ENCODE results near the gene CD72.
"Not testable (repeated sequence)": the region's sequence is repeated elsewhere in the genome, so short reads cannot be mapped to it uniquely, and the experiment has no call there.

The CD72 gene

DNA sequence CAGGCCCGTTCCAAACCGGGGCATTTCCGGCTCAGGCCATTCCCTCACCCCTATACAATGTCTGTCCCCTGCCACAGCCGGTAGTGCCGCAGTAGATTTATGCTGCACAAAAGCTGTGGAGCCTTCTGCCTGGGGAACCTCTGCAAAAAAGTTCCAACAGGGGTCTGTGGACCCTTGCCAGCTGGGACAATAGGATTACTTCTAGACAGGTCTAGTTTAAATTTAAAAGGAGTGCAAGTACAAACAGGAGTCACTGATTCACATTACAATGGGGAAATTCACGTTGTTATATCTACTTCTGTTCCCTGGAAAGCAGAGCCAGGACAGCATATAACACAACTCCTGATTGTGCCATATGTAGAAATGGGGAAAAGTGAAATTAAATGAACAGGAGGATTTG lies 34.7 kb downstream of the CD72 start:
- DNase-seq = not testable (repeated sequence)

- DNase-seq = not testable (repeated sequence)
Measured at GRCh38 chr9:35579659-35580227, 38.5 kb downstream of the CD72 start.

DNA sequence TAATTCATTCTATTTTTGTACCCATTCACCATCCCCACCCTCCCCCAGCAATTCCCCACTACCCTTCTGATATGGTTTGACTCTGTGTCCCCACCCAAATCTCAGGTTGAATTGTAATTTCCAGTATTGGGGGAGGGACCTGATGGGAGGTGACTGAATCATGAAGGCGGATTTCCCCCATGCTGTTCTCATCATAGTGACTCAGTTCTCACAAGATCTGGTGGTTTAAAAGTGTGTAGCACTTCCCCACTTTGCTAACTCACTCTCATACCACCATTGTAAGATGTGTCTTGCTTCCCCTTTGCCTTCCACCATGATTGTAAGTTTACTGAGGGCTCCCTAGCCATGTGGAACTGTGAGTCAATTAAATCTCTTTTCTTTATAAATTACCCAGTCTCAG lies 39.1 kb downstream of the CD72 start:
- DNase-seq = peak in 1 of 2 donors; percentile 11

DNA sequence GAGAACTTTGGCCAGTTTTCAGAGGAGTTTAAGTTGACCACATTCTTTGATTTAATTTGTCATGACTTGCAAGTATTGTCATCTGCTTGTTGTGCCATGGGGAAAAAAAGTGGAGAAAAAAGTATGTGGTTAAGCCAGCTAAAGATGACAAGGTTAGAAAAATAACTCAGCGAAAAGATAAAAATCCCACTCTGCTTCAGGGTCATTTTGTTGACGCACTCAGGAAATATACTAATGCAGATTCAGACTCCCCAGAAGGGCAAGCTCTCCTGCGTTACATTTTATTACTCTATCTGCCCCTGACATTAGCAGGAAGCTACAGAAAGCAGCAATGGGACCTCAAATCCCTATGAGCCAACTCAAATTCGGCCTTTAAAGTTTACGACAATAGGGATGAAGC lies 40.7 kb downstream of the CD72 start:
- DNase-seq = no peak

GRCh38 chr9:35575478-35575877 lies 42.7 kb downstream of the CD72 start:
- no peak for DNase-seq

DNA sequence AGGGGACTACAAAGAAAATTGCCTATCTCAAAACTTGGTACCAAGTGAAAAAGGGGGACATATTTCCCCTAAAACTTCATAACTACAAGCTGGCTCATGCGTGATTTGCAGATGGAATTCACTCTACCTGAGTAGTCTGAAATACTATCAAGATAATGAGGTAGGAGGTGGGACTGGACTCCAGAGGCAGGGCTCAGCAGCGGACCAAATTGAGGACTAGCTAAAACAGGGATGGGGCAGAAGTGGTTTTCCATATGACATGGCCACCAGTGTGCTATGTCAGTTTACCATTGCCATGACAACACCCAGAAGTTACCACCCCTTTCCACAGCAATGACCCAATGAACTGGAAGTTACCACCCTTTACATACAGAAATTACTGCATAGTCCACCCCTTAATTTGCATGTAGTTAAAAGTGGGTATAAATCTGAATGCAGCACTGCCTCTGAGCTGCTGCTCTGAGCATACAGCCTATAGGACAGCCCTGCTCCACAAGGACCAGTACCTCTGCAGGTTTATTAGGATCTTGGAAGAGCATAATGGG lies 43.6 kb downstream of the CD72 start:
- no peak for DNase-seq

- no peak for DNase-seq
Measured at GRCh38 chr9:35570709-35571504, 47.3 kb downstream of the CD72 start.

GRCh38 chr9:35569206-35569605 lies 49.0 kb downstream of the CD72 start:
- DNase-seq = no peak

GRCh38 chr9:35568196-35568595 lies 50.0 kb downstream of the CD72 start:
- no peak for DNase-seq

GRCh38 chr9:35566417-35566816 lies 51.8 kb downstream of the CD72 start:
- DNase-seq = no peak

- no peak for DNase-seq
Measured at GRCh38 chr9:35564658-35565061, 53.6 kb downstream of the CD72 start.

DNA sequence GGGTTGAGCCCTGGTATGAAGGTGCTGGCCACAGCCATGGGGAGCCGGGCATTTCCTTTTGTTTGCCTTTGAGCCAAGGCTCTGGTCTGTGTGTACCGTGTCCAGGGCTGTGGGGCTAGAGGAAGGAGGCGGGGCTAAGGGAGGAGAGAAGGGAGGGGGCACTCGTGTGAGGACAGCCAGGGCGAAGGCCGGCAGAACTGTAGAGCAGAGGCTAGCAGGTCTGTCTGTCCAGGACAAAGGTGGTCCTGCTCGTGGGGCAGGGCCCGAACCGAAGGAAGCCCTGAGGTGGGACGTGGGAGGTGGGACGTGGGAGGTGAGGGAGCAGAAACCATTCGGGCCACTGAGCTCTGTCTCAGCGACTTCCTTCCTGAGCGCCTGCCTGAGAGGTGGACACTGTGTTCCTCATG lies 54.4 kb downstream of the CD72 start:
- DNase-seq = no peak

GRCh38 chr9:35562895-35563780 lies 55.1 kb downstream of the CD72 start:
- no peak for DNase-seq

GRCh38 chr9:35561468-35562261 lies 56.5 kb downstream of the CD72 start:
- DNase-seq = no peak

DNA sequence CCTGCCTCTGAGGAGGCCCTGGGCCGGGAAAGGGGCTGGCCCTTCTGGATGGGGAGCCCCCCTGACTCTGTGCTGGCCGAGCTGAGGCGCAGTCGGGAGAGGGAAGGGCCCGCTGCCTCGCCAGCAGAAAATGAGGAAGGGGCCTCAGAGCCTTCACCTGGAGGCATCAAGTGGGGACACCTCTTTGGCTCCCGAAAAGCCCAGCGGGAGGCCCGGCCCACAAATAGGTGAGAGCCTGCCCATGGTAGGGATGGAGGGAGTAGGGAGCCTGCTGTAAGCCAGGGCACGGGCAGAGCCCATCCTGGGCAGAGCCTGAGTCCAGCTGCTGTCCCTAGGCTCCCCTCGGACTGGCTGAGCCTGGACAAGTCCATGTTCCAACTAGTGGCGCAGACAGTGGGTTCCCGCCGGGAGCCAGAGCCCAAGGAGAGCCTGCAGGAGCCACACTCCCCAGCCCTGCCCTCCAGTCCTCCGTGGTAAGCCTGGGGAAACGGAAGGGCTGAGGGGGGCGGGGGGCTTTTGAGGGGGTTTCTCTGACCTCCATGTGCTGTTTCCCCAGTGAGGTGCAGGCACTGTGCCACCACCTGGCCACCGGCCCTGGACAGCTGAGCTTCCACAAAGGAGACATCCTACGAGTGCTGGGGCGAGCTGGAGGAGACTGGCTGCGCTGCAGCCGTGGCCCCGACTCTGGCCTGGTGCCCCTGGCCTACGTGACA lies 57.4 kb downstream of the CD72 start:
- DNase-seq = no peak
